Skeletal muscle satellite cell (primary cell): ENCODE measurements around the gene TLCD3B.
A peak's percentile ranks its signal among the peaks of the same experiment; 100 is the strongest.
"Not testable (repeated sequence)": the region's sequence is repeated elsewhere in the genome, so short reads cannot be mapped to it uniquely, and the experiment has no call there.

Experiments used
- H3K27me3 ChIP-seq: 2 replicates; pipeline ENCODE4 v1.7.0; 2013; ENCODE audit warnings: low read length; ENCODE audit not compliant: control insufficient read depth, insufficient read depth
- H3K36me3 ChIP-seq: 2 replicates; pipeline ENCODE4 v1.7.0; 2013; ENCODE audit warnings: mild to moderate bottlenecking, control low read depth, low read length; ENCODE audit not compliant: insufficient read depth
- H3K4me1 ChIP-seq: 2 replicates; pipeline ENCODE4 v1.7.0; 2013; ENCODE audit warnings: low read length; ENCODE audit not compliant: control insufficient read depth, insufficient read depth
- H3K4me2 ChIP-seq: 2 replicates; pipeline ENCODE4 v1.7.0; 2013; ENCODE audit warnings: mild to moderate bottlenecking, low read length
- H3K4me3 ChIP-seq: 2 replicates; pipeline ENCODE4 v1.7.0; 2013; ENCODE audit warnings: low read length
- H3K9ac ChIP-seq: 2 replicates; pipeline ENCODE4 v1.7.0; 2013; ENCODE audit warnings: mild to moderate bottlenecking, low read depth, low read length, moderate library complexity
- H3K9me3 ChIP-seq: replicated peaks from 2 replicates; pipeline ENCODE4 v1.7.0; 2013; ENCODE audit warnings: mild to moderate bottlenecking, control low read depth, low read length

Gene TLCD3B

DNA sequence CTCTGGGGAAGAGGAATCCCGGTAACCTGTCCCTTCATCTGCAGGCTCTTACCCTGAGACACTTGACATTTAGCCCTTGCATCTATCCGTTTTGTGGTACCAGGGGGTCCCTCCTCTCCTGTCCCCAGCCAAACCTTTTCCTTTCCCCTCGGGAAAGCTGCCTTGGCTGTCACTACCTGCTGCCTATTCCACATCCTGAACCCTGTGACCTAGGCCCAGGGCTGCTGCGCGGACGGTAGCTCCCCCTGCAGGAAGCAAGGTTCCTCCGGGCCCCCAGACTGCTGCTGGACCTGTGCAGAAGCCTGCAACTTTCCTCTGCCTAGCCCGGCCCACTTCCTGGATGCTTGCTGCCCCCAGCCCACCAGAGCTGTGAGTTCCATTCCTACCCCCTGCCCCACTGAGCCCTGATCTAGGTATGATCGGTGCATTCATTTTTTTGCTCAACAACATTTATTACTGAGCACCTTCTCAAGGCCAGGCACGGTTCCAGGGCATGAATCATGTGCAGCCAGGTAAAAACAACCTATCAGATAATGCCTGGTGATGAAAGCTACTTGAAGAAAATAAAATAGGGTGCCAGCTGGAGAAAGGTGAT is 24.0 kb upstream of the TLCD3B start:
- Histone ChIP-seq H3K27me3 (no peaks in the 10 kb centered on the region), H3K4me3 (no peak overlapping the region), H3K4me2 (peak overlapping the region; percentile 99), H3K9ac (no peak overlapping the region), H3K9me3 (no peaks in the 10 kb centered on the region), H3K4me1 (peaks cover 18% of the 10 kb centered on the region), H3K36me3 (peaks cover 6% of the 10 kb centered on the region)

DNA sequence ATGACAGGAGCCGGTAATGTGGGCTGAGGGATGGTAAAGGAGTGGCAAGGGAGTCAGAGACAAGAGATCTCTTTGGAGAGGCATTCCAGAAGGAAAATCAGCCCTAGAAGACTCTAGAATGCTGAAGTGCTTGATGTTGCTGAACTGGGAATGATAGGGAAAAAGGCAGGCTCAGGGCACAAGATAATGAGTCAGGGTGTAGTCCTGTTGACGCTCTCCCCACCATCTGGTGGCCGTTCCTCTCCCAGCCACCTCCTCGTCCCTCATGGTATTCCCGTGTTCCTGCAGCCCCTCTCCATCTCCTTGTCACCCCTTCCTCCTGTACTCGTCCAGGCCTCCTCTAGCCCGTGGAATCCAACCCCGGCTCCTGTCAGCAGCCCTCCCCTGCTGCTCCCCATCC is 23.4 kb upstream of the TLCD3B start:
- Histone ChIP-seq H3K9ac (no peak overlapping the region), H3K36me3 (peaks cover 6% of the 10 kb centered on the region), H3K4me3 (no peak overlapping the region), H3K9me3 (no peaks in the 10 kb centered on the region), H3K27me3 (no peaks in the 10 kb centered on the region), H3K4me1 (peaks cover 18% of the 10 kb centered on the region), H3K4me2 (peak overlapping the region; percentile 99)

DNA sequence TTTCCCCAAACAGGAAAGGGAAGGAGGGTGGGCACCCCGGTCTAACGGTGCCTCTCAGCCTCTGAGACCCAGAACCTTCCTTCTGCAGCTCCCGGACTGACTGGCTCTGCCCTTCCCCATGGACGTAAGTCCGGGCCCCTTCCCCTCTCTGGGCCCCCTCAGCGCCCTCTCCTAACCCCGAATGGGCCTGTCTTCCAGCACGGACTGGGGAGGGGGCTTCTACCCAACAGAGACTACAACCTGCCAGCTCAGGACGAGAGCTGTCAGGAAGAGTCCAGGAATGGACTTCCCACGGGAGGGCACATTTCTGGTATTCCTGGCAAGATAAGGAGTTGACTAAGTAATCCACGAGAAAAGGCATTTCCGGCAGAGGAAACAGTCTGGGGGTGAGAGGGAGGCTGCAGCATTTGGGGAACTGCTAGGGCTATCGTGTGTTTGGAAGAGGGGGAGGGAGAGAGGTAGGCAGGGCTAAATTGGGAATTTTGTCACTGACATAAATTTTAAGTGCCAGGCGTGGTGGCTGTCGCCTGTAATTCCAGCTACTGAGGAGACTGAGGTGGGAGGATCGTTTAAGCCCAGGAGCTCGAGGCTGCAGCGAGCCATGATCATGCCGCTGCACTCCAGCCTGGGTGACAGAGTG is 22.4 kb upstream of the TLCD3B start:
- Histone ChIP-seq H3K9ac (peak overlapping the region; percentile 81), H3K4me3 (peak overlapping the region; percentile 85), H3K9me3 (no peaks in the 10 kb centered on the region), H3K36me3 (peaks cover 6% of the 10 kb centered on the region), H3K27me3 (no peaks in the 10 kb centered on the region), H3K4me2 (peak overlapping the region; percentile 99), H3K4me1 (peaks cover 18% of the 10 kb centered on the region)

DNA sequence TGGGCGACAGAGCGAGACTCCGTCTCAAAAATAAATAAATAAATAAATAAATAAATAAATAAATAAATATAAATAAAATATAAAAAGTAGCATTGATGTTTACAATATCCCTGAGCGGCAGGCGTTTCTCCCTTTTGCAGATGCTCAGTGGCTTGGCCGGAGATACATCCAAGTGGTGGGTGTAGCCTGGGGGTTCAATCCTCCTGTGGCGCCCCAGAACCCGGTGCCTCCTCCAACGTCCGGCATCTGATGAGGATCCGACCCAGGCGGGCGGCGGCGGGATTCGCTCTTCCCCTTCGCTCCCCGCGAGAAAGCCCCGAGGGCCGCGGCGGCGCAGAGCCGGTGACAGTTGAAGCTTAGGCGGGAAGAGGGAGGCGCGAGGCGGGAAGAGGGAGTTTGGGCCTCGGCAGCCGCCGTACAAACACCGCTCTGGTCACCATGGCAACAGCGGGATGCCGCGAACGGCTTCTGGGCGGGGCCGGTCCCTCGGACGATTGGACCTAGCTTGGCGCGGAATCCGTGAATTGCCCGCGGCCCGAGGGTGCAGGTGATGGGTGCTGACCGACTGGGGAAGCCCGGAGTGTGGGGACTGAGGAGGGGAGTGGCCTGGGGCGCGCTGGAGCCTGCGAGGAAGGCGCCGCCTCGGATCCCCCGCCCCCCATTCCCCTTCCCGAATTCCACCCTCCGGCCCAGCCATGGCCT is 21.8 kb upstream of the TLCD3B start:
- H3K9me3 ChIP-seq = no peaks in the 10 kb centered on the region
- peaks cover 18% of the 10 kb centered on the region for H3K4me1 ChIP-seq
- H3K27me3 ChIP-seq = no peaks in the 10 kb centered on the region
- H3K9ac ChIP-seq = peak overlapping the region; percentile 81
- peak overlapping the region; percentile 99 for H3K4me2 ChIP-seq
- H3K36me3 ChIP-seq = peaks cover 6% of the 10 kb centered on the region
- H3K4me3 ChIP-seq = peak overlapping the region; percentile 85

DNA sequence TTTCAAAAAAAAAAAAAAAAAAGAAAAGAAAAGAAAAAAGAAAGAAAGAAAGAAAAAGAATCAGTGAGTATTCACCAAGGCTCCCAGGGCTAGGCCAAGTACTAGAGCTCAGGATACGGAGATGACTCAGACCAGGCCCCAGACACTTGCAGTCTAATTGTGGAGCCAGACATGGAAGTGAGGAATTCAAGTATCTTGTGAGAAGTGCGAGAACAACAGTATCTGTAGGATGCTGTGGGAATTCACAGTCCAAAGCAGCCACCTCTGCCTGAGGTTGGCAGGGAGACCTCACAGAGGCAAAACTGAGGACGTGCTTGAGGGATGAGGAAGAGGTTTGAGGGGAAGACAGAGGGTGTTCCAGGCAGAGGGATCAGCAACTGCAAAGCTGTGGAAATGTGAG is 20.4 kb upstream of the TLCD3B start:
- Histone ChIP-seq H3K4me3 (no peak overlapping the region), H3K9ac (no peak overlapping the region), H3K4me1 (peaks cover 18% of the 10 kb centered on the region), H3K4me2 (no peak overlapping the region), H3K27me3 (no peaks in the 10 kb centered on the region), H3K36me3 (peaks cover 6% of the 10 kb centered on the region), H3K9me3 (no peaks in the 10 kb centered on the region)

DNA sequence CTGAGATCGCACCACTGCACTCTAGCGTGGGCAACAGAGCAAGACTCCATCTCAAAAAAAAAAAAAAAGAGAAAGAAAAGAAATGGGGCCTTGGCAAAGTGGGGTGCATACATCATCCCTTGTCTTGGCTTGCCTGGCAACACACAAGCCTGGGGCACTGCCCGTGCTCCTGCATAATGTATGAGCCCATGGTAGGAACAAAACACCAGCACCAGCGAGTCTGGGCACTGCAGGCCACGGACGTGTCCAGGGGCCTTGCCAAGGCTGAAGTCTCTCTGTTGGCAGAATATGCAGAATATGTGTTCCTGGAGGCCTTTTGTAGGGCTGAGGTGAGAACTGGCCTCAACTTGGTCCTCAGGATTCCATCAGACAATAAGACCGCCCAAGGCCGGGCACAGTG is 18.8 kb upstream of the TLCD3B start:
- H3K9ac ChIP-seq = no peak overlapping the region
- peaks cover 18% of the 10 kb centered on the region for H3K4me1 ChIP-seq
- H3K4me3 ChIP-seq = no peak overlapping the region
- H3K27me3 ChIP-seq = no peaks in the 10 kb centered on the region
- no peak overlapping the region for H3K4me2 ChIP-seq
- H3K36me3 ChIP-seq = no peaks in the 10 kb centered on the region
- no peaks in the 10 kb centered on the region for H3K9me3 ChIP-seq

DNA sequence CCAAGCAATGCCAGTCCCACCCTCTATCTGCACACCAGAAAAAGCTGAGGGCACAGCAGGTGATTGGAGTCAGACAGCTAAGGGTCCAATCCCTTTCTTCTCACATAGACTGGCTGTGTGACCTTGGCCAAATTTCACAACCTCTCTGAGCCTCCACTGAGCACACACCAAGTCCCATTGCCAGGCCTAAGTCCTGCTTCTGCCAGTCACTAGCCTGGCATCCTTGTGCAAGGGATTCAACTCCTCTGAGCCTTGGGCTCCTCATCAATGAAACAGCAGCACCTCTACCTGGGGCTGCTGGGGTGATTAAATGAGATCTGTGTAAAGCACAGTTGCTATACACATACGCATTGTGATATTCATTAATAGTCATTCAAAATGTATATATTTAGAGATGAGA is 15.5 kb upstream of the TLCD3B start:
- Histone ChIP-seq H3K4me3 (no peak overlapping the region), H3K9me3 (no peaks in the 10 kb centered on the region)

DNA sequence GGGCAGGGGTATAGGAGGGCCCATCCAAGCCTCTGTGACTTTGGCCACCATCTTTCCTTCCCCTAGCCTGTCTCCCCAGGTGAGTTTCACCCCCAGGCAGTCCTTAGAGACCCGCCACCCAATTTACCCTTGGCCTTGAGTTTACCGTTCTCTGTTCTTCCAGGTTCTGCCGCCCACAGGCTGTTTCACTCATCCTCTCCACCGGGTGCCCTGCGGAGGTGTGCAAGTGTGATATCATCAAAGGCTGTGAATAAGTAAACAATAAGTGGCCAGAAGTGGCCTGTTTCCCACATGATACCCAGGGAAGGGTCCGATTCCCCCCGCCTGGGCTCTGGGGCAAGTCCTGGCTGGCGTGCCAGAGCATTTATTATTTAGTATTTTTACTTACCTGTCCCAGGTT is 15.1 kb upstream of the TLCD3B start:
- H3K4me2 ChIP-seq = no peak overlapping the region
- no peaks in the 10 kb centered on the region for H3K9me3 ChIP-seq
- H3K4me3 ChIP-seq = no peak overlapping the region
- H3K9ac ChIP-seq = no peak overlapping the region
- H3K36me3 ChIP-seq = no peaks in the 10 kb centered on the region
- H3K27me3 ChIP-seq = peaks cover 7% of the 10 kb centered on the region
- no peaks in the 10 kb centered on the region for H3K4me1 ChIP-seq

More for the DNA sequence above, 15.5 kb upstream of the TLCD3B start:
- Histone ChIP-seq H3K4me2 (no peak overlapping the region), H3K4me1 (peaks cover 1% of the 10 kb centered on the region), H3K9ac (no peak overlapping the region), H3K27me3 (peaks cover 7% of the 10 kb centered on the region), H3K36me3 (no peaks in the 10 kb centered on the region)

DNA sequence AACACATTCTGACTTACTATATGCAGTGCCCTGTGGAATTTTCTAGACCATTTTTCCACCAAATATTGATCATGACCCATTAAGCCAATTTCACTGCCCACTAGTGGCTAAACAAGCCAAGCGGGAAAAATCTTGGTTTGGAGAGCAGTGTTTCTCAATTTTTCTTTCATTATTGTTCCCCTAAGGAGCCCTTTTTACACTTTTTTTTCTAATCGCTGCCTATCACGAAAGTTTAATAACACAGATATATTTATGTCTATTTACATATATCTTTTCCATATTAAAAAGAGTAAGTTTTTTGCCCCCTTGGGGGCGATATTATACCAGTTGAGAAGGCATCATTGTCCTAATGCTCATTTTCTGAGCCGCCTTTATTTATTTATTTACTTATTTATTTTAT is 10.8 kb upstream of the TLCD3B start:
- H3K4me3 ChIP-seq = no peak overlapping the region
- H3K36me3 ChIP-seq = no peaks in the 10 kb centered on the region
- H3K4me2 ChIP-seq = no peak overlapping the region
- peaks cover 11% of the 10 kb centered on the region for H3K27me3 ChIP-seq
- no peaks in the 10 kb centered on the region for H3K9me3 ChIP-seq
- no peaks in the 10 kb centered on the region for H3K4me1 ChIP-seq
- no peak overlapping the region for H3K9ac ChIP-seq

DNA sequence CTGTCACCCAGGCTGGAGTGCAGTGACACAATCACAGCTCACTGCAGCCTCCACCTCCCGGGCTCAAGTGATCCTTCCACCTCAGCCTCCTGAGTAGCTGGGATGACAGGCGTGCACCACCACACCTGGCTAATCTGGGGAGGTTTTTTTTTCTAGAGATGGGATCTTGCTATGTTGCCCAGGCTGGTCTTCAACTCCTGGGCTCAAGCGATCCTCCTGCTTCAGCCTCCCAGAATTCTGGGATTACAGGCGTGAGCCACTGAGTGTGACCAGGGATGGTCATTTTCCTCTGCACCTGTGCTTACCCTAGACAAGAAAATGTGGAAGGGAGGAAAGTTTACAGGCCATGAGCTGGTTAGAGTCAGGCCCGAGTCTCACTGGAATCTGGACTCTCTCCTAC is 9.6 kb upstream of the TLCD3B start:
- not testable (repeated sequence) for H3K36me3 ChIP-seq, H3K9me3 ChIP-seq, H3K4me1 ChIP-seq, H3K4me3 ChIP-seq, H3K4me2 ChIP-seq, H3K9ac ChIP-seq
- peaks cover 21% of the 10 kb centered on the region for H3K27me3 ChIP-seq

DNA sequence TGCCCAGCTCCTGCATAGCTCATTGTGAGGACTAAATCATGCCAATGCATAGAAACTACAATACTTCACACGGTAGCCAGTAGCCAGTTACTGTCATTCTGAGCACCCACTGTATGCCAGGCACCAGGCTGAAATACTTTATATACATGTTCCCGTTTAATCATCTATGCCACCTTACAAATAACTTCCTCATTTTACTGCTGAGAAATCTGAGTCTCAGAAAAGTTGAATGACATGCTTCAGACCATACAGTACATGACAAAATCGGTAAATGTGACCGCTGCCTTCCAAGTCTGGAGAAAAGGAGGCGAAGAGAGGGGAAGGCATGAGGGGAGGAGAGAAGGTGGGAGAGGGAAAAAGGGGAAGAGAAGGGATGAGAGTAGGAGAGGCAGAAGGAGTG is 9.2 kb upstream of the TLCD3B start:
- no peaks in the 10 kb centered on the region for H3K36me3 ChIP-seq
- no peaks in the 10 kb centered on the region for H3K4me1 ChIP-seq
- no peak overlapping the region for H3K4me2 ChIP-seq
- no peak overlapping the region for H3K4me3 ChIP-seq
- H3K9ac ChIP-seq = no peak overlapping the region
- H3K27me3 ChIP-seq = peaks cover 24% of the 10 kb centered on the region
- H3K9me3 ChIP-seq = no peaks in the 10 kb centered on the region

DNA sequence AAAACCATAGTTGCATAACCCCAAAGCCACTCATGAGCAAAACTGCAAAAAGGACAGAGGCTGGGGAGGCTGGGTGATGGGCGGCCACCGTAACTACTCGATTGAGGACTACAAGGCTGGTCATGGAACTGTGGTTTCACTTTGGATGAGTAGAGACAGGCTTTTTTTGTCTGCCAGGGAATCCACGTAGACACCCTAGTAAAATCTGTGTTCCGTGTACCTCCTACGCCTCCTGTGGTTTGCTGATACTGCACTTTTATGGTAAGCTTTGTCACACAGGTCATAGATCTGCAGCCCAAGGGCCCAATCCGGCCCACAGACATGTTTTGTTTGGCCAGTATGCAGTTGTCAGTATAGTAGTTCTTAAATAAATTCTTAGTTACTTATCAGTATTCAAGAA is 2.2 kb upstream of the TLCD3B start:
- Histone ChIP-seq H3K4me3 (no peak overlapping the region), H3K9ac (no peak overlapping the region), H3K4me2 (no peak overlapping the region), H3K4me1 (no peaks in the 10 kb centered on the region), H3K36me3 (no peaks in the 10 kb centered on the region), H3K27me3 (peaks cover 56% of the 10 kb centered on the region), H3K9me3 (no peaks in the 10 kb centered on the region)
